Testis (tissue), 2 donors: ENCODE results near the gene AXIN1.

Source experiments
- CTCF ChIP-seq, 3 experiments: fragments of 450-650 bp in 2 of 3; fragments of 200-600 bp in 1 of 3; sonication (generic) in 1 of 3; IDR thresholded peaks; one replicate each; pipeline ENCODE4 v1.5.1; 2016 to 2019; ENCODE audit warnings: antibody characterized with exemption in 3 of 3, mild to moderate bottlenecking in 2 of 3, moderate library complexity in 1 of 3
- POLR2A ChIP-seq: fragments of 450-650 bp; IDR thresholded peaks from one replicate; pipeline ENCODE4 v1.6.1; 2017; ENCODE audit warnings: antibody characterized with exemption, mild to moderate bottlenecking, moderate library complexity

- TF ChIP-seq CTCF (IDR thresholded peaks at IDR 0.05) (no peak), POLR2A (no peak)
These were observed 86.8 kb downstream of the AXIN1 start for GRCh38 chr16:265711-266110.
